Sigmoid colon (tissue), 7 donors: ENCODE data around the gene KLHL26. TPM values are rescaled to one million over a fixed set of nuclear protein-coding genes. Genes with fewer than 3 reads are reported as not detected.

ENCODE experiments used
- DNase-seq: peaks from one replicate; pipeline ENCODE4 v3.0.0-alpha.2; 2019
- H3K27ac ChIP-seq, 4 donors: fragments of 200-600 bp; sonication (generic); one replicate each; pipeline ENCODE4 v1.5.1; 2016 to 2019; ENCODE audit warnings: mild to moderate bottlenecking in 1 of 4
- H3K27me3 ChIP-seq, 3 donors: fragments of 200-600 bp; sonication (generic); one replicate each; pipeline ENCODE4 v1.5.1; 2019; ENCODE audit warnings: mild to moderate bottlenecking in 1 of 3
- H3K36me3 ChIP-seq, 4 donors: fragments of 200-600 bp; sonication (generic); one replicate each; pipeline ENCODE4 v1.5.1; 2016 to 2019
- H3K4me1 ChIP-seq, 4 donors: fragments of 200-600 bp; sonication (generic); one replicate each; pipeline ENCODE4 v1.5.1; 2017 to 2019
- H3K4me3 ChIP-seq, 4 donors: fragments of 200-600 bp; sonication (generic); one replicate each; pipeline ENCODE4 v1.5.1; 2017 to 2019; ENCODE audit warnings: mild to moderate bottlenecking in 2 of 4, moderate library complexity in 1 of 4
- H3K9me3 ChIP-seq, 4 donors: fragments of 200-600 bp in 3 of 4; sonication (generic) in 3 of 4; one replicate each; pipeline versions ENCODE4 v1.5.1 to v1.6.1; 2013 to 2019
- CTCF ChIP-seq, 4 experiments: fragments of 450-650 bp in 3 of 4; fragments of 200-600 bp in 1 of 4; IDR thresholded peaks; one replicate each; pipeline ENCODE4 v1.5.1; 2016 to 2019; ENCODE audit warnings: antibody characterized with exemption in 4 of 4, mild to moderate bottlenecking in 3 of 4, moderate library complexity in 2 of 4
- EP300 ChIP-seq, 4 donors: sonication (generic); formaldehyde crosslinking; IDR thresholded peaks; one replicate each; pipeline ENCODE4 v1.6.1; 2017; ENCODE audit warnings: antibody characterized with exemption in 4 of 4
- POLR2A ChIP-seq, 2 donors: fragments of 450-650 bp; IDR thresholded peaks; one replicate each; pipeline ENCODE4 v1.6.1; 2016; ENCODE audit warnings: antibody characterized with exemption in 2 of 2, mild to moderate bottlenecking in 2 of 2, moderate library complexity in 2 of 2
- POLR2AphosphoS5 ChIP-seq, 4 donors: sonication (generic); formaldehyde crosslinking; IDR thresholded peaks; one replicate each; pipeline ENCODE4 v1.6.1; 2017; ENCODE audit warnings: antibody characterized with exemption in 4 of 4
- WGBS, 2 donors: extraction: QIAGEN DNeasy Blood & Tissue Kit; methylation state at CpG; one replicate each; pipeline ENCODE4 v1.1.7; 2013; 5-methylcytosine and 5-hydroxymethylcytosine counted together
- intact Hi-C: fragments of 100-400 bp; cut with DNase I; formaldehyde crosslinking; loops from one replicate; pipeline ENCODE4 v1.15.1; 2023
- polyA plus RNA-seq, 3 donors: library from polyadenylated mRNA; stranded (reverse); fragments of 200-250 nt; gene quantifications; one replicate each; pipeline ENCODE4 v1.2.3, GENCODE V29; 2013
- total RNA-seq, 4 donors: library from RNA; depleted of rRNA; stranded (reverse); fragments of >200 nt; gene quantifications; one replicate each; pipeline ENCODE4 v1.1.0, GENCODE V29; 2016
- donor health status: healthy with polysubstance abuse.
- donor health status: Bipolar disorder and iron deficiency.
- donor health status: healthy.

The KLHL26 gene
- total and polyA plus RNA-seq, 7 donors = 1.6 to 8.3 (median 4.8) TPM

GRCh38 chr19:18669524-18669817, 32.6 kb downstream of the KLHL26 start:
- TF ChIP-seq EP300 (IDR thresholded peaks at IDR 0.05) = no peak
- DNase-seq = no peak
- H3K9me3 ChIP-seq = no peaks in the 10 kb centered on the region
- WGBS, 2 donors = 92 to 93% methylated on average over 12 of the region's 12 CpGs
- no peaks in the 10 kb centered on the region for H3K27me3 ChIP-seq
- peak overlapping the region in 1 of 4 donors; percentile 71 for H3K27ac ChIP-seq
- H3K4me1 ChIP-seq = peaks cover 0 to 49% (median 35%) of the 10 kb centered on the region in 4 donors
- H3K36me3 ChIP-seq = peaks cover 12 to 38% (median 25%) of the 10 kb centered on the region in 4 donors
- intact Hi-C loops = no loop called here
- no peak overlapping the region for H3K4me3 ChIP-seq

- Histone ChIP-seq H3K27ac (peak overlapping the region in 1 of 4 donors; percentile 71), H3K36me3 (peaks cover 12 to 34% (median 25%) of the 10 kb centered on the region in 4 donors), H3K9me3 (no peaks in the 10 kb centered on the region), H3K27me3 (no peaks in the 10 kb centered on the region), H3K4me3 (no peak overlapping the region), H3K4me1 (peaks cover 0 to 52% (median 39%) of the 10 kb centered on the region in 4 donors)
- WGBS, 2 donors = 87 to 92% methylated on average over 11 of the region's 11 CpGs
- intact Hi-C loops = no loop called here
- TF ChIP-seq POLR2AphosphoS5 (IDR thresholded peaks at IDR 0.05) (no peak), EP300 (IDR thresholded peaks at IDR 0.05) (no peak), CTCF (IDR thresholded peaks at IDR 0.05) (no peak), POLR2A (IDR thresholded peaks at IDR 0.05) (no peak)
- no peak for DNase-seq
These were observed 33.1 kb downstream of the KLHL26 start for GRCh38 chr19:18669883-18670282.

- H3K27ac ChIP-seq = peak overlapping the region in 3 of 4 donors; percentile 23 to 77 (median 71)
- TF ChIP-seq CTCF (IDR thresholded peaks at IDR 0.05) (no peak), EP300 (IDR thresholded peaks at IDR 0.05) (no peak), POLR2A (IDR thresholded peaks at IDR 0.05) (no peak), POLR2AphosphoS5 (IDR thresholded peaks at IDR 0.05) (no peak)
- H3K4me3 ChIP-seq = no peak overlapping the region
- H3K9me3 ChIP-seq = no peaks in the 10 kb centered on the region
- no peak for DNase-seq
- WGBS, 2 donors = 91 to 93% methylated on average over 13 of the region's 13 CpGs
- H3K27me3 ChIP-seq = no peaks in the 10 kb centered on the region
- intact Hi-C loops = no loop called here
- peaks cover 12 to 30% (median 25%) of the 10 kb centered on the region in 4 donors for H3K36me3 ChIP-seq
- H3K4me1 ChIP-seq = peaks cover 0 to 53% (median 39%) of the 10 kb centered on the region in 4 donors
These were observed 33.5 kb downstream of the KLHL26 start for GRCh38 chr19:18670312-18670711.

- no peaks in the 10 kb centered on the region for H3K9me3 ChIP-seq
- 92 to 93% methylated on average over 35 of the region's 35 CpGs for WGBS, 2 donors
- H3K4me3 ChIP-seq = no peak overlapping the region
- DNase-seq = no peak
- intact Hi-C loops = no loop called here
- peak overlapping the region; percentile 71 to 80 (median 74) for H3K27ac ChIP-seq
- peaks cover 0 to 49% (median 28%) of the 10 kb centered on the region in 4 donors for H3K4me1 ChIP-seq
- H3K27me3 ChIP-seq = no peaks in the 10 kb centered on the region
- peaks cover 12 to 30% (median 25%) of the 10 kb centered on the region in 4 donors for H3K36me3 ChIP-seq
- TF ChIP-seq POLR2AphosphoS5 (IDR thresholded peaks at IDR 0.05) = no peak
- TF ChIP-seq EP300 (IDR thresholded peaks at IDR 0.05) = no peak
- TF ChIP-seq POLR2A (IDR thresholded peaks at IDR 0.05) = no peak
- no peak for TF ChIP-seq CTCF (IDR thresholded peaks at IDR 0.05)
These were observed 34.6 kb downstream of the KLHL26 start for GRCh38 chr19:18671303-18672043.

- Histone ChIP-seq H3K27ac (peak overlapping the region; percentile 71 to 80 (median 74)), H3K36me3 (peaks cover 12 to 30% (median 24%) of the 10 kb centered on the region in 4 donors), H3K4me3 (peak overlapping the region in 1 of 4 donors; percentile 1), H3K9me3 (no peaks in the 10 kb centered on the region), H3K4me1 (peaks cover 0 to 53% (median 25%) of the 10 kb centered on the region in 4 donors), H3K27me3 (no peaks in the 10 kb centered on the region)
- DNase-seq = no peak
- WGBS, 2 donors = 91 to 93% methylated on average over 24 of the region's 24 CpGs
- intact Hi-C loops = no loop called here
- no peak for TF ChIP-seq EP300 (IDR thresholded peaks at IDR 0.05)
- TF ChIP-seq POLR2A (IDR thresholded peaks at IDR 0.05) = no peak
- TF ChIP-seq POLR2AphosphoS5 (IDR thresholded peaks at IDR 0.05) = no peak
- no peak for TF ChIP-seq CTCF (IDR thresholded peaks at IDR 0.05)
These were observed 35.2 kb downstream of the KLHL26 start for GRCh38 chr19:18672044-18672451.
